ENCODE measurements around the gene MZT2B.
"Not testable (repeated sequence)": the region's sequence is repeated elsewhere in the genome, so short reads cannot be mapped to it uniquely, and the experiment has no call there.

DNA sequence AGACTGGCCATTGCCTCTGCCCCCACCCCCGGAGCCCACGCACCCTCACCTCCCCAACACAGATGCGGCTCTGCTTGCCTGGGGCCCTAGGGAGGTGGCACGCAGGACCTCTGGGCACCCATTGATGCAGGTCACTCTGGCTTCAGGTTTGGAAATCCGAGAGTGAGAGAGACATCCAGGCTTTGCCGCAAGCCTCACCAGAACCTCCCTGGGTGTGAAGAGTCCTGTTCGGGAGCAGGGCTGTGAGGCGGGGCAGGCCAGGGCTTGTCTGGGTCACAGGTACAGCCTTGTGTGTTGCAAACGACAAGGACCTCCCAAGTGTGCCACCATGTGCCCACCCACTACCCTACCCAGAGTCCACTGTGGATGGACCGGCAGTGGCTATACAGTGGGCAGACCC is 45.5 kb upstream of the MZT2B start:
- TF ChIP-seq CTCF, POLR2A (IDR thresholded peaks at IDR 0.05): not testable (repeated sequence)

Measured in heart left ventricle (tissue), 13 donors.